Spleen (tissue), 11 donors: ENCODE measurements around the gene CTBP1. TPM values are rescaled to one million over a fixed set of nuclear protein-coding genes. Genes with fewer than 3 reads are reported as not detected.
A peak's percentile ranks its signal among the peaks of the same experiment; 100 is the strongest.

ENCODE experiments used
- DNase-seq: peaks from one replicate; pipeline ENCODE4 v3.0.0-alpha.2; 2020
- H3K27ac ChIP-seq, 8 donors: fragments of 200-600 bp; sonication (generic) in 7 of 8; 1 replicate in 4 of 8; 2 replicates in 4 of 8; pipeline versions ENCODE4 v1.5.0 to v1.8.0; 2016 to 2021; ENCODE audit warnings: inconsistent platforms in 4 of 8, mild to moderate bottlenecking in 4 of 8, moderate library complexity in 1 of 8
- H3K27me3 ChIP-seq, 7 donors: fragments of 200-600 bp; sonication (generic) in 6 of 7; replicated peaks in 1 of 7; 1 replicate in 4 of 7; 2 replicates in 3 of 7; pipeline versions ENCODE4 v1.5.0 to v1.8.0; 2016 to 2021; ENCODE audit warnings: inconsistent platforms in 3 of 7, mild to moderate bottlenecking in 1 of 7
- H3K36me3 ChIP-seq, 6 donors: fragments of 200-600 bp; sonication (generic) in 5 of 6; 1 replicate in 4 of 6; 2 replicates in 2 of 6; pipeline versions ENCODE4 v1.5.0 to v1.8.0; 2016 to 2021; ENCODE audit warnings: inconsistent platforms in 2 of 6
- H3K4me1 ChIP-seq, 6 donors: fragments of 200-600 bp; sonication (generic) in 5 of 6; 1 replicate in 3 of 6; 2 replicates in 3 of 6; pipeline versions ENCODE4 v1.5.0 to v1.8.0; 2016 to 2021; ENCODE audit warnings: inconsistent platforms in 3 of 6
- H3K4me3 ChIP-seq, 8 donors: fragments of 200-600 bp; sonication (generic) in 7 of 8; 1 replicate in 4 of 8; 2 replicates in 4 of 8; pipeline versions ENCODE4 v1.5.0 to v1.8.0; 2016 to 2021; ENCODE audit warnings: inconsistent platforms in 4 of 8, mild to moderate bottlenecking in 4 of 8, moderate library complexity in 2 of 8
- H3K9me3 ChIP-seq, 8 donors: fragments of 200-600 bp; sonication (generic) in 7 of 8; 1 replicate in 4 of 8; 2 replicates in 4 of 8; pipeline versions ENCODE4 v1.5.0 to v1.8.0; 2016 to 2021; ENCODE audit warnings: inconsistent platforms in 4 of 8
- POLR2A ChIP-seq, 3 donors: fragments of 450-650 bp; IDR thresholded peaks; one replicate each; pipeline ENCODE4 v1.5.1; 2017; ENCODE audit warnings: antibody characterized with exemption in 3 of 3, mild to moderate bottlenecking in 1 of 3
- POLR2AphosphoS5 ChIP-seq, 3 donors: sonication (generic); formaldehyde crosslinking; IDR thresholded peaks; one replicate each; pipeline ENCODE4 v1.5.1; 2017; ENCODE audit warnings: antibody characterized with exemption in 3 of 3
- WGBS, 5 donors: extraction: QIAGEN DNeasy Blood & Tissue Kit in 3 of 5; methylation state at CpG; one replicate each; pipeline versions ENCODE4 v1.1.5 to v1.1.7; 2013 to 2018; 5-methylcytosine and 5-hydroxymethylcytosine counted together
- intact Hi-C: fragments of 100-400 bp; cut with DNase I; formaldehyde crosslinking; loops from one replicate; pipeline ENCODE4 v1.15.0; 2023; ENCODE audit warnings: low total_unique reads
- polyA plus RNA-seq, 3 donors: library from polyadenylated mRNA; stranded (reverse); fragments of 200-250 nt; gene quantifications; one replicate each; pipeline ENCODE4 v1.2.1, GENCODE V29; 2013
- total RNA-seq, 7 donors: library from RNA; depleted of rRNA in 3 of 7; stranded (reverse); fragments of >200 nt in 3 of 7; fragmentation: NEBNext Ultra II Directional in 4 of 7; extraction: Animal tissue kit (Norgen Biotek cat#: 25700) in 4 of 7; gene quantifications; one replicate each; pipeline versions ENCODE4 v1.1.0 to v1.2.1, GENCODE V29; 2016 to 2021
- TF ChIP-seq, protein P1 (sequence below), 11 experiments: fragments of 200-600 bp in 7 of 11; fragments of 450-650 bp in 4 of 11; sonication (generic) in 4 of 11; IDR thresholded peaks in 8 of 11; conservative IDR thresholded peaks in 3 of 11; 1 replicate in 7 of 11; 2 replicates in 4 of 11; pipeline versions ENCODE4 v1.4.0 to v1.8.0; 2016 to 2021; ENCODE audit warnings: antibody characterized with exemption in 11 of 11, inconsistent platforms in 4 of 11, mild to moderate bottlenecking in 1 of 11
- donor health status: healthy with polysubstance abuse.
- donor health status: DM: no; HTN: no; CAD: no; lungs with moderate emphysema.
- donor health status: DM: no; HTN: no; CAD: no.
- donor health status: Bipolar disorder and iron deficiency.
- donor health status: healthy.
- donor health status: DM: no; HTN: no; CAD: no.
- donor health status: DM: yes; HTN: yes; CAD: no.

The CTBP1 gene
- total and polyA plus RNA-seq, 10 donors: 101 to 226 (median 187) TPM

DNA sequence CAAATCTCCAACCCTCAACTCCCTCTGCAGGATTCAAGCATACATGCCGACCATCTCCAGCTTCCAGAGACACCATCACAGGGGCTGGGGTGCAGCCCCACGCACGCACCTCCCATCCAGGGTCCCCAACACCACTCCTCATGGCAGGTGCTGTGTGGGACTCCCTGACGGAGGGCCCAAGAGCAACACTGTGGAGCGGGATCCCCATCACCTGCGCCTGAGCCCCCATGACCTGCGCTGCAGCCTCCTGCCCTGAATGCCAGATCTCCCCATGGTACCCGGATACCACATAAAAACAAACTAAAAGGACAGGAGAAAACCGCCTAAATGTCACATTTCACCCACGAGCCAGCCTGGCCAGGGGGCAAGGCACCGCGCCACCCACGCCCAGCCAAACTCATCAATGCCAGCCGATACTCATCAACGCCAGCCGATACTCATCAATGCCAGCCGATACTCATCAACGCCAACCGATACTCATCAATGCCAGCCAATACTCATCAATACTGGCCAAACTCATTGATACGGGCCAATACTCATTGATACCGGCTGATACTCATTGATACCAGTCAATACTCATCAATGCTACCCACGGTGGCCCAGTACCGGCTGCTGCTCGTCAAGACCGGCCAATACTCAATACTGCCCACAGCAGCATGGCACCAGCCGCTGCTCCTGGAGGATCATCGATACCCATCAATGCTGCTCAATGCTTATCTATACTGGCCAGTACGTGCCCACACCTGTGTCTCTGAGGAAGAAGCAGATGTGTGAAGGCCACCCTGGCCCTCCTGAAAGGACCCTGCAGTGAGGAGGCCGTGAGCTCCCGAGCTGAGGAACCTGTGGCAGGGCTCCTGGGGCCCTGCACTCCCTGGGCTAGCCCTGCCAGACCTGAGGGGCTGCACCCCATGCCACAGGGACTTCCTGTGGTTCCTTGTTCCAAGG is 6.2 kb downstream of the CTBP1 start:
- peaks cover 51 to 87% (median 67%) of the 10 kb centered on the region in 6 donors for H3K4me1 ChIP-seq
- TF ChIP-seq, protein P1, sequence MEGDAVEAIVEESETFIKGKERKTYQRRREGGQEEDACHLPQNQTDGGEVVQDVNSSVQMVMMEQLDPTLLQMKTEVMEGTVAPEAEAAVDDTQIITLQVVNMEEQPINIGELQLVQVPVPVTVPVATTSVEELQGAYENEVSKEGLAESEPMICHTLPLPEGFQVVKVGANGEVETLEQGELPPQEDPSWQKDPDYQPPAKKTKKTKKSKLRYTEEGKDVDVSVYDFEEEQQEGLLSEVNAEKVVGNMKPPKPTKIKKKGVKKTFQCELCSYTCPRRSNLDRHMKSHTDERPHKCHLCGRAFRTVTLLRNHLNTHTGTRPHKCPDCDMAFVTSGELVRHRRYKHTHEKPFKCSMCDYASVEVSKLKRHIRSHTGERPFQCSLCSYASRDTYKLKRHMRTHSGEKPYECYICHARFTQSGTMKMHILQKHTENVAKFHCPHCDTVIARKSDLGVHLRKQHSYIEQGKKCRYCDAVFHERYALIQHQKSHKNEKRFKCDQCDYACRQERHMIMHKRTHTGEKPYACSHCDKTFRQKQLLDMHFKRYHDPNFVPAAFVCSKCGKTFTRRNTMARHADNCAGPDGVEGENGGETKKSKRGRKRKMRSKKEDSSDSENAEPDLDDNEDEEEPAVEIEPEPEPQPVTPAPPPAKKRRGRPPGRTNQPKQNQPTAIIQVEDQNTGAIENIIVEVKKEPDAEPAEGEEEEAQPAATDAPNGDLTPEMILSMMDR (IDR thresholded peaks at IDR 0.05 in 8 of 11, conservative IDR thresholded peaks at IDR 0.05 in 3 of 11): no peak
- no peak for TF ChIP-seq POLR2A (IDR thresholded peaks at IDR 0.05)
- no peak for TF ChIP-seq POLR2AphosphoS5 (IDR thresholded peaks at IDR 0.05)
- intact Hi-C loops: no loop called here
- peak; percentile 74 for DNase-seq
- no peak overlapping the region for H3K4me3 ChIP-seq
- peak overlapping the region in 3 of 8 donors; percentile 22 to 99 (median 96) for H3K27ac ChIP-seq
- H3K27me3 ChIP-seq: no peaks in the 10 kb centered on the region
- 92 to 96% (median 93%) methylated on average over 23 to 30 of the region's 30 CpGs for WGBS, 5 donors
- H3K9me3 ChIP-seq: no peaks in the 10 kb centered on the region
- peaks cover 0 to 55% (median 29%) of the 10 kb centered on the region in 6 donors for H3K36me3 ChIP-seq

DNA sequence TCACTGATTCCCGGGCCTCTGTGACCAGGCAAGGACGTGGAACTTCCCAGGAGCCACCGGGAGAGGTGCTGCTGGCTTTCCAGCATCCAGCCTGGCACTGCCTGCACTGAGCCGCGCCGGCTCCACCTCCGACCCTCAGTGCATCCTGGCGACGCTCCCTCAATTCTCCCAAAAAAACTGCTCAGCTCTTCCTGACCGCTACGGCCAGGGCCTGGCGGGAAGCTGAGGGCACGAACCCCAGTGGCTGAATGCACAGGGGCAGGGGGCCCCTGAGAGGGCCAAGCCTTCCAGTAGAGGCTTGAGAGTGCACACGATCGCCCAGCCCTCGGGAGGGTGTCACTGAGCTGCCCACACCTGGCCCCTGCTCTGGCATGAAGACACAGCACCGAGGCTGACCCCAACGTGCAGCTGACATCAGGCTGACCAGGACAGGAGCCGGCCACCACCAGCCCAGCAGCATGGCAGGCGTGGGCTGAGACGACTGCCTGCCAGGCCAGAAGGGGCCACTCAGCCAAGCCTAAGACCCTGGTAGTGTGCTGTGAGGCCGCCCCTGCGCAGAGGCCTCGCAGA is 6.9 kb downstream of the CTBP1 start:
- peaks cover 0 to 63% (median 30%) of the 10 kb centered on the region in 6 donors for H3K36me3 ChIP-seq
- peak overlapping the region in 2 of 8 donors; percentile 8 to 18 for H3K27ac ChIP-seq
- peaks cover 47 to 79% (median 62%) of the 10 kb centered on the region in 6 donors for H3K4me1 ChIP-seq
- TF ChIP-seq POLR2A (IDR thresholded peaks at IDR 0.05) (no peak), POLR2AphosphoS5 (IDR thresholded peaks at IDR 0.05) (peak in 1 of 3 donors; percentile 30)
- TF ChIP-seq, protein P1 (IDR thresholded peaks at IDR 0.05 in 8 of 11, conservative IDR thresholded peaks at IDR 0.05 in 3 of 11): no peak
- peak; percentile 70 for DNase-seq
- intact Hi-C loops: no loop called here
- no peak overlapping the region for H3K4me3 ChIP-seq
- H3K9me3 ChIP-seq: no peaks in the 10 kb centered on the region
- no peaks in the 10 kb centered on the region for H3K27me3 ChIP-seq
- 72 to 92% (median 86%) methylated on average over 14 to 24 of the region's 24 CpGs for WGBS, 5 donors

DNA sequence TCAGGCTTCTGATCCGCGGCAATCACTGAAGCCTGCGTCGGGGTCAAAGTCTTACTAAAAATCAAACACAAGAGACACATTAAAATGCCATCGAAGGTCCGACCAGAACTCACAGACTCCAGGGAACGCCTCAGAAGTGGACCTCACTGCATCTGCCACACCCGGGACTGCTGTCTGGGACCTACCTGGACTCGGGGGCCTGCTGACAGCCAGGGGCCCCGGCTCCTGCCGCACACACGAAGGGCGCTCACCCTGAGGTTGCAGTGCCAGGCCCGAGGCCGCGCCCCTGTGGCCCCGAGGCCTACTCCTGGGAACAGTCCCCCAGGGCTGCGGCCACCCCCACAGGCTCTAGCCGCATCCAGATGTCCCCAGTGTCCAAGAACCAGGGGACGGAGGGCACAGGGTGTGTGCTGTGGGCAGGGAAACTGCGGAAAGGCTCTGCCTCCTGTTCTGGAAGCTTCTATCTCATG is 7.4 kb downstream of the CTBP1 start:
- WGBS, 5 donors: 82 to 92% (median 91%) methylated on average over 15 to 21 of the region's 21 CpGs
- Histone ChIP-seq H3K4me3 (no peak overlapping the region), H3K9me3 (no peaks in the 10 kb centered on the region), H3K27me3 (no peaks in the 10 kb centered on the region), H3K36me3 (peaks cover 0 to 68% (median 30%) of the 10 kb centered on the region in 6 donors), H3K27ac (peak overlapping the region in 1 of 8 donors; percentile 8), H3K4me1 (peaks cover 42 to 74% (median 57%) of the 10 kb centered on the region in 6 donors)
- intact Hi-C loops: no loop called here
- TF ChIP-seq, protein P1 (IDR thresholded peaks at IDR 0.05 in 8 of 11, conservative IDR thresholded peaks at IDR 0.05 in 3 of 11): no peak
- TF ChIP-seq POLR2AphosphoS5 (IDR thresholded peaks at IDR 0.05) (no peak), POLR2A (IDR thresholded peaks at IDR 0.05) (no peak)
- peak; percentile 28 for DNase-seq
